Heart left ventricle (tissue), 13 donors: ENCODE measurements around the gene ZFAND2B.

Source experiments
- CTCF ChIP-seq, 12 donors: fragments of 200-600 bp; sonication (generic) in 4 of 12; IDR thresholded peaks; one replicate each; pipeline versions ENCODE4 v1.5.0 to v1.8.0; 2018 to 2022; ENCODE audit warnings: antibody characterized with exemption in 12 of 12, mild to moderate bottlenecking in 5 of 12
- POLR2A ChIP-seq, 2 donors: fragments of 450-650 bp; IDR thresholded peaks; one replicate each; pipeline ENCODE4 v1.6.1; 2017; ENCODE audit warnings: antibody characterized with exemption in 2 of 2, mild to moderate bottlenecking in 2 of 2, moderate library complexity in 2 of 2
- donor health status: ischemic (EF 13 %, LVEDD 7.1; RV severe dilation, severe dysfunction).
- donor health status: DM: no; HTN: yes; CAD: no.
- donor health status: DM: no; HTN: no; CAD: no.
- donor health status: ischemic (EF 25% LVEDD 6.9; RV normal size, moderate dysfunction).
- donor health status: ischemic (EF 25% LVEDD 5.7; RV mildly dilated, moderate dysfunction).
- donor health status: ischemic (EF 35%, LVEDD 5.7; RV mildly dilated, moderate dysfunction).
- donor health status: nonischemic (EF 11% LVEDD 7.7; RV severe dilation, severe dysfunction).
- donor health status: DM: yes; HTN: yes; CAD: no.
- donor health status: PGD.
- donor health status: ischemic (EF 29% LVEDD 5.4; RV normal size, mild dysfunction).
- donor health status: nonischemic (EF 23%, LVEDD 6.1; RV moderate dilation, normal function).

GRCh38 chr2:219210196-219210885 lies 3.8 kb downstream of the ZFAND2B start:
- TF ChIP-seq CTCF (IDR thresholded peaks at IDR 0.05), result no peak
- no peak for TF ChIP-seq POLR2A (IDR thresholded peaks at IDR 0.05)
